Measurements from ENCODE around the gene RGS6. TPM values are rescaled to one million over a fixed set of nuclear protein-coding genes. Genes with fewer than 3 reads are reported as not detected.

The RGS6 gene
- total RNA-seq, 1 donor from 2014 or later: 2.5 TPM

DNA sequence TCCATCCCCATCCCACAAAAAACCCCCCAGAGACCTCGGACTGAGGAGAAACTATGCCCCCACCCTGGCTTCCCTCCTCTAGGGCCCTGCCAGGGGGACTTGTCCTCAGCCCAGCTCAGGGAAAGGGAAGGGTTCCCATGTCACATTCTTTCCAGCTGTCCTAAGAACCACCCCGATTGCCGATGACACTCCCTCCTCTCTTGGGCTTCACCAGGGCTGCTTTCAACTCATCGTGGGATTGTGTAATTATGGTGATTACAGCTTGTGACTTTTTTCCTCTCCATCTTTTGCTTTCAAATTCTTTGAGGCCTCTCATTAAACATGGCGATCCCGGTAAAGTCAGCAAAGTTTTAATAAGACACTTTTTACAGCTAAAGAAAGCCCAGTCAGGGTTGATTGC is 617.6 kb downstream of the RGS6 start:
- H3K27ac Mint-ChIP-seq: no peak overlapping the region
- peaks cover 52% of the 10 kb centered on the region for H3K27me3 Mint-ChIP-seq
- intact Hi-C loops (cut with micrococcal nuclease): no loop called here

DNA sequence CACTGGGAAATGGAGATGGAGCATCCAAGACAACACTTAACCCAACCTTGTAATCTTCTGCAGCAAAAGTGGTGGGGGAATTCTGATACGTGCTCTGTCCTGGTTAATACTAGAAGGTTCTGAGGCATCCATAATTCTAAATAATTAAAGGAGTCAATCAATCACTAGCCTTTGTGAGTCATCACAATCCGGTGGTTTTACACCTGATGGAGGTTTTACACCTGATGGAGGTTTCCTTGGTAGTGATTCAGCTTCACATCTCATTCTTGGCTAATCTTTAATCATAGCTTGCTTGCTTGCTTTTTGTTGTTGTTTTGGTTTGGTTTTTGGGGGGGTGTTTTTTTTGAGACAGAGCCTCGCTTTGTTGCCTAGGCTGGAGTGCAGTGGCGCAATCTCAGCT is 618.3 kb downstream of the RGS6 start:
- H3K36me3 Mint-ChIP-seq (ENCODE audit: low read depth): no peaks in the 10 kb centered on the region
- H3K27ac Mint-ChIP-seq: no peak overlapping the region
- H3K27me3 Mint-ChIP-seq: peaks cover 50% of the 10 kb centered on the region
- H3K4me1 Mint-ChIP-seq: peaks cover 20% of the 10 kb centered on the region
- H3K9me3 Mint-ChIP-seq: no peaks in the 10 kb centered on the region
- no peak for DNase-seq
- intact Hi-C loops (cut with micrococcal nuclease): no loop called here
- H3K4me3 Mint-ChIP-seq: no peak overlapping the region

More for the DNA sequence above, 617.6 kb downstream of the RGS6 start:
- Mint-ChIP-seq H3K9me3 (no peaks in the 10 kb centered on the region), H3K36me3 (ENCODE audit: low read depth) (no peaks in the 10 kb centered on the region), H3K4me3 (no peak overlapping the region), H3K4me1 (peaks cover 23% of the 10 kb centered on the region)
- DNase-seq: no peak

DNA sequence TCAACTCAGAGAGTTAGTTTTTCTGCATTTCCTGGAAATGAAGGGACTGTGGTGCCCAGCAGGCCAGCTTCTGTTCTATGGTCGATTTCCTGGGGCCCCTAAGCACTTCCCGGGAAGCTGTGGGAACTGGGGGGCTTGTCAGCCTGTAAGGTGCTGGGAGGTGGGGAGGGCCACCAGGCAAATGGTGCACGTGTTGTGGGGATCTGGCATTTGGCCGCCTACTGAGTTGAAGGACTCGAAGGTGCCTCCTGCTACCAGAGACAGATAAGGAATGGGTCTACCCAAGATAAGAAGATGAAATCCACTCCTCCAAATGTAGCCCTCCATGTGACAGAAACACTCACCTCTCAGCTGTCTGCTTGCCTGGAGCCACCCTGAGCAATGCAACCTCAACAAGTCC is 620.0 kb downstream of the RGS6 start:
- peaks cover 47% of the 10 kb centered on the region for H3K27me3 Mint-ChIP-seq
- intact Hi-C loops (cut with micrococcal nuclease): no loop called here
- H3K4me1 Mint-ChIP-seq: peaks cover 15% of the 10 kb centered on the region
- no peaks in the 10 kb centered on the region for H3K9me3 Mint-ChIP-seq
- H3K36me3 Mint-ChIP-seq (ENCODE audit: low read depth): no peaks in the 10 kb centered on the region
- no peak overlapping the region for H3K27ac Mint-ChIP-seq
- no peak overlapping the region for H3K4me3 Mint-ChIP-seq
- no peak for DNase-seq

DNA sequence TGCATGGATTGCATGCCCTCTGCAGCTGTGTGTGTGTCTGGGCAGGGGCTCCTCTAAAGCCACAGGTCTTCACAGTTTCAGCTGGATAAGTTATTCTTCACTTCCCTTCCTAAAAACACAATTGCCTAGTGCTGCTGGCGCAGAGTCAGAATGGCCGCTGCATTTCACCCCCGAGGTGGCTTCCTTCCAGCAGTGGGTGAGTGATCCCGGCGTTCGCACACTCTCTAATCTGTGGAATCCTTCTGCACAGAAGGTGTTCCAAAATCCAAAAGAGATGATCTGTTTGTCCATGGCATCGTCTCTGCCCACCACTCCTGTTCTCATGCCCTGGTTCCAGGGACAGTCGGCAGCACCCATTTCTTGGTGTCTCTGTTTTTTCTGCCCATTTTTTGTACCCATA is 620.9 kb downstream of the RGS6 start:
- no peak overlapping the region for H3K4me3 Mint-ChIP-seq
- no peak overlapping the region for H3K27ac Mint-ChIP-seq
- intact Hi-C loops (cut with micrococcal nuclease): no loop called here
- no peaks in the 10 kb centered on the region for H3K9me3 Mint-ChIP-seq
- H3K4me1 Mint-ChIP-seq: peaks cover 15% of the 10 kb centered on the region
- peaks cover 51% of the 10 kb centered on the region for H3K27me3 Mint-ChIP-seq
- H3K36me3 Mint-ChIP-seq (ENCODE audit: low read depth): no peaks in the 10 kb centered on the region
- no peak for DNase-seq

DNA sequence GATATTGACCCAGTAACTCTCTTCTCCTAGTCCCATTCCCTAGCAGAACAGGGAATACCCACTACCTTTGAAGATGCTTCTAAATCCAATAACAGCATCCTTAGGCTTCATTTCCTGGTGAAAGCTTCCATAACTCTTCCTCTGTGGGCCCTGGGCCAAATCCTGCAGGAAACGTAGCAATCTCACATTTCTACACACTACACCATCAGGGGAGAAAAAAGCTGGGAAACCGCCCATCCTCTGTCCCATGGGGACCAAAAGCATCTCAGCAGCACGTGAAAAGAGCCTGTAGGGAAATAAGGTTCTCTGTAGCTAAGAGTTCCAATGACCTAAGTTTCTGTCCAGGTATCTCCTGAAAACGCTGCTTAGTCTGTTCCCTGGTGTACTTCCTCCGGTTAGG is 621.4 kb downstream of the RGS6 start:
- H3K27ac Mint-ChIP-seq: no peak overlapping the region
- no peak overlapping the region for H3K4me3 Mint-ChIP-seq
- no peaks in the 10 kb centered on the region for H3K9me3 Mint-ChIP-seq
- no peak for DNase-seq
- no peaks in the 10 kb centered on the region for H3K36me3 Mint-ChIP-seq (ENCODE audit: low read depth)
- intact Hi-C loops (cut with micrococcal nuclease): no loop called here
- peaks cover 15% of the 10 kb centered on the region for H3K4me1 Mint-ChIP-seq
- peaks cover 48% of the 10 kb centered on the region for H3K27me3 Mint-ChIP-seq

DNA sequence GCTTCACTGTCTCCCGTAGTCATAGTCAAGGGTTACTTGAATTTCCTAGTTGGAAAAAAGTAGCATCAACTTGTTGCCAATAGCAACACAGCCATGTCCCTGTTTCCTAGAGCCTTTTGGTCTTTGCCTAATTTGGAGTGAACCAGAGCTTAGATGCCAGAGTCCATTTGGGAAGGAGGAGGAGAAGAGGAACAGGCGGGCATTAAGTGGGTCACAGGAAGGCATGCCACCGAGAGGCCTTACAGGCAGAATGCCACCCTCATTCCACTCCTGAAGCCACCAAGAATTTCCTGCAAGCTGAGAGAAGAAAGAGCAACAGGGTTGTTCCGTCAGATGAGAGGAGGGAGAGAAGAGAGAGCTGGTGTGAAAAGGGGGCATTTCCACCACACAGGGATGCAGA is 622.2 kb downstream of the RGS6 start:
- Mint-ChIP-seq H3K27ac (no peak overlapping the region), H3K4me1 (peaks cover 12% of the 10 kb centered on the region), H3K4me3 (no peak overlapping the region), H3K27me3 (peaks cover 48% of the 10 kb centered on the region), H3K9me3 (no peaks in the 10 kb centered on the region), H3K36me3 (ENCODE audit: low read depth) (no peaks in the 10 kb centered on the region)
- DNase-seq: no peak
- intact Hi-C loops (cut with micrococcal nuclease): no loop called here

DNA sequence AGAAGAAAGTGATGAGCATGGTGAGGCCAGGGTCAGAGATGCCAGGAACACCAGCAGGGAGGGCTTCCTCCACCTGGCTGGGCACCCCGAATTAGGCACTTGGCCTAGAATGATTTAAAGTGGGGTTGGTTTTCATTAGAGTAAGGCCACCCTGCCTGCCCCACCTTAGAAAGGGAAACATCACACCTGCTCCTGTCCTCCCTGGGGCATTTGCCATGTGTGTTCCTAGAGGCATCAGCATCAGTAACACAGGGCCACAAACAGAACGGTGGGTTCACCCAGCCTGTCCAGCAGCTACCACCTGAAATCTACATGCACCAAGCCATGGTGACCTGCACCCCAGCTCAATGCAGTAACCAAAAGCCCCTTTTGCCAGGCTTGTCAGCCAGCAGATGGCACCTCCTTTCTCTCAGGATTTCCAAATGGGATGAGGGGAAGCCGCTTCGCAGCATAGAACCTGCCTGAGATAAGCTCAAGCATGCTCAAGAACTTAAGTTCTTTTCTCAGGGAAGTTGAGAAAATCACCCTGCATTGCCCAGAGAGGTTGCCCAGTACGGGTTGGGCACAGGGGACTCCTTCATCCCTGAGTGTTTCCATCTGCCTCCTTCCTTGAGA is 622.9 kb downstream of the RGS6 start:
- H3K4me3 Mint-ChIP-seq: no peak overlapping the region
- H3K27me3 Mint-ChIP-seq: peaks cover 49% of the 10 kb centered on the region
- H3K27ac Mint-ChIP-seq: no peak overlapping the region
- intact Hi-C loops (cut with micrococcal nuclease): no loop called here
- H3K4me1 Mint-ChIP-seq: peaks cover 13% of the 10 kb centered on the region
- no peaks in the 10 kb centered on the region for H3K36me3 Mint-ChIP-seq (ENCODE audit: low read depth)
- H3K9me3 Mint-ChIP-seq: no peaks in the 10 kb centered on the region
- no peak for DNase-seq

DNA sequence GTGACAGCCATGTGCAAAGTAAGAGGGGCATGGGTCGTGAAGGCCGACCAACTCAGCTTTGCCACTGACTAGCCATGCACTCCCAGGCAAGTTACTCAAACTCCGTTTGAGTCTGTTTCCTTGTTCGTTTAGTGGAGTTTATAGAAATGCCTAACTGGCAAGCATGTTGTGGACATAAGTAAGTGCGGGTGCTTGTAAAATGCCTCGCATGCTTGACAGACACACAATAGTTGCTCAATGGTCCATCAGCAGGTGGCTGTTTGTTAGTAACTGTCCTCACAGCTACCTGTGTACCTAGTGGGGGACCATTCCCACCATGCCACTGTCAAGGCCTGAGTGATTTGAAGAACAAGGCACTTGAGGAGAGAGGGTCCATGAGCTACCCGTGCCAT is 623.4 kb downstream of the RGS6 start:
- peaks cover 47% of the 10 kb centered on the region for H3K27me3 Mint-ChIP-seq

DNA sequence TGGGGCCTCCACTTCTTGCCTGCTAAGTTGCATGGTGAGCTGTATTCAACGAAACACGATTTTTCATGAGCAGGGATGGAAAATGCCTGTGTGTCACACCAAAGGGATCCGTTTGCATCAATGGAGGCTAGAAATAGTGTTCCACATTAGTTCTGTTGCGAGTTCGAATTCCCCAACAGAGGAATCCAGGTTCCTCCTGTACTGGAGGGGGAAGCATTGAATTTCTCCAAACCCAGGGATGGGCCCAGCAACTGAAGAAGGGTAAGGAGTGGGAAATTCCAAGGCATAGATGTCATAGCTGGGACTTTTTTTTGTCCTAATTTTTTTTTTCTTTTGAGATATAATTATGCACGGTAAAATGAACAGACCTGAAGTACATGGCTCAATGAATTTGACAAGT is 625.4 kb downstream of the RGS6 start:
- H3K36me3 Mint-ChIP-seq (ENCODE audit: low read depth): no peaks in the 10 kb centered on the region
- H3K4me1 Mint-ChIP-seq: peaks cover 5% of the 10 kb centered on the region
- no peak overlapping the region for H3K4me3 Mint-ChIP-seq
- H3K9me3 Mint-ChIP-seq: no peaks in the 10 kb centered on the region
- intact Hi-C loops (cut with micrococcal nuclease): no loop called here
- H3K27ac Mint-ChIP-seq: no peak overlapping the region
- DNase-seq: no peak
- H3K27me3 Mint-ChIP-seq: peaks cover 38% of the 10 kb centered on the region

More for the DNA sequence above, 623.4 kb downstream of the RGS6 start:
- intact Hi-C loops (cut with micrococcal nuclease): no loop called here
- Mint-ChIP-seq H3K4me1 (peaks cover 12% of the 10 kb centered on the region), H3K9me3 (no peaks in the 10 kb centered on the region), H3K27ac (no peak overlapping the region), H3K4me3 (no peak overlapping the region), H3K36me3 (ENCODE audit: low read depth) (no peaks in the 10 kb centered on the region)
- DNase-seq: no peak

DNA sequence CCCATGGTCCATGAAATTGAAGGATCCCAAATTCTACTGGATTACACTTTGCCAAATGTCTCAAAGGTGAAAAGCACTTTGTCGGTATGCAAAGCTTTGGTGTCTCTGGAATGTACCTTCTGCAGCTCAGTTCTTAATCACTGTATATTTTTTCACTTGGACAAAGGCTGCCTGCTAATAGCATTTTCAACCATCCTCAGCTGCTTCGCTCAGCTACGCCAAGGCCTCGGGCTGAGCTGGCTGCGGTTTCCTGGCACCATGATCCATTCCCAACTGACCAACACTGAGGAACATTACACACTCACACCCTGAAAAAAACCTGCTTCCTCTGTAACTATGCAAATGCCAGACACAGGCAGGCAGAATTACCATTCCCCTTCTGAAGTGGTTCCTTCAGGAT is 626.5 kb downstream of the RGS6 start:
- Mint-ChIP-seq H3K4me1 (peaks cover 5% of the 10 kb centered on the region), H3K27ac (no peak overlapping the region)

DNA sequence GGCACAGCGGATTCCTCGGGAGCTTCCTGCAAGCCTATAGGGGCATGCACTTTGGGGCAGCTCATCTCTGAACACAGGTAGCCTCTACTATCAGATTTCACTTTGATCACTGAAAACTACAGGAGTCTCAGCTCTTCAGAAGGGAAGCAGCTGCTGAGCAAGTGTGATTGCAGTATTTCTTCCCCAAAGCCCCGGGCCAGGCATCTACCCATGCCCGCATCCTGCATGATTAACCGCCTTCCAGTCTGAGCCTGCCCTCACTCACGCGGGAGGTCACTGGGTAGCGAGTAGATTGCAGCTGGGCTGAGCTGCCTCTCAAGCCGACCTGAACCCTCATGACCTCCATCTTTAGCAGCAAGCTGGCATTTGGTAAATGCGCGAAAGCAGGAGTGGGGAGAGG is 627.0 kb downstream of the RGS6 start:
- Mint-ChIP-seq H3K4me3 (no peak overlapping the region), H3K27me3 (peaks cover 25% of the 10 kb centered on the region), H3K27ac (no peak overlapping the region), H3K4me1 (peaks cover 5% of the 10 kb centered on the region), H3K9me3 (no peaks in the 10 kb centered on the region), H3K36me3 (ENCODE audit: low read depth) (no peaks in the 10 kb centered on the region)
- no peak for DNase-seq
- intact Hi-C loops (cut with micrococcal nuclease): no loop called here

More for the DNA sequence above, 626.5 kb downstream of the RGS6 start:
- Mint-ChIP-seq H3K4me3 (no peak overlapping the region), H3K9me3 (no peaks in the 10 kb centered on the region), H3K36me3 (ENCODE audit: low read depth) (no peaks in the 10 kb centered on the region), H3K27me3 (peaks cover 30% of the 10 kb centered on the region)
- intact Hi-C loops (cut with micrococcal nuclease): no loop called here
- no peak for DNase-seq

DNA sequence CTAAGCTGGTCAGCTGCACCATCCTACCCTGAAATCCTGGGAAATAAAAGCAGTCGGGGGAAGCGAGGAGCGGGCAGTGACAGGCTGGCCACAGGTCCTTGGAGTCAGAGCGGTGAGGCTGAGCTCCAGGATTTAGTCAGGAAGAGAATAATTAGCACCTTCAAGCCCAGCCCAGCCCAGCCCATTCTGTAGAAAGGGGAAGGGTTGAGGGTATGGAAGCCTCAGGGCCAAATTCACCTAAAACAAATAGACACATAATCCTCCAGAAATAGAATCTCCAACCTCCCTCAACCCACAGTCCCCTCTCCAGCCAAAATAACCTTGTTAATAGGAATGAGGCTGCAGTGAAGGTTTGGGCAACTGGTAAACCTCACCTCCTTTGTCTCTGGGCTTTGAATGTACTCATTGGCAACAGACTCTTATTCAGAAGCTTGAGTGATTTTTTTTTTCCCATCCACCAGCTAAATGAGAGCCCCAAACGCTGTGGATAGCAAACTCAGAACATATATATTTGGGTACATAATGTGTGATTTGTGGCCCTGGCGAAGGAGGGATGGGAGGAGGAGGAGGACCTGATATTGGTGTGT is 627.5 kb downstream of the RGS6 start:
- intact Hi-C loops (cut with micrococcal nuclease): no loop called here
- peaks cover 3% of the 10 kb centered on the region for H3K4me1 Mint-ChIP-seq

DNA sequence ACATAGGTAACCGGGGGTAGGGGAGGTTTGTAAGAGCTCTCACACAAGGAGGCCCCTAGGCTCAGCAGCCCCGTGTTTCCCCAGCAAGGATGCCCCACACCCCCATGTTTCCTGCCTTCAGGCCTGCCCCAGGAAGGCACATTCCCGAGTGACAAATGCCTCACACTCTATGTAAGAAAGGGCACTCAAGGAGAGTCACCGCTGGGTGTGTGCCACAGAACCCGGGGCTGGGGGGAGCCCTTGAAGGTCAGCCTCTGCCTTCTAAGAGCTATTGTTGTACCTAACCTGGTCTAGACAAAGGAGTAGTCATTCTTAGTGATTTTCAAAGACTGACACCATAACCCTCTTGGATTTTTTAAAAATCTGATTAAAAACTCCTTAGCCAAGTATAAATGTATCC is 628.1 kb downstream of the RGS6 start:
- Mint-ChIP-seq H3K9me3 (no peaks in the 10 kb centered on the region), H3K27ac (no peak overlapping the region), H3K27me3 (peaks cover 21% of the 10 kb centered on the region), H3K4me1 (peaks cover 3% of the 10 kb centered on the region), H3K4me3 (no peak overlapping the region), H3K36me3 (ENCODE audit: low read depth) (no peaks in the 10 kb centered on the region)
- no peak for DNase-seq
- intact Hi-C loops (cut with micrococcal nuclease): no loop called here

More for the DNA sequence above, 627.5 kb downstream of the RGS6 start:
- Mint-ChIP-seq H3K9me3 (no peaks in the 10 kb centered on the region), H3K36me3 (ENCODE audit: low read depth) (no peaks in the 10 kb centered on the region), H3K4me3 (no peak overlapping the region), H3K27ac (no peak overlapping the region), H3K27me3 (peaks cover 21% of the 10 kb centered on the region)
- DNase-seq: no peak

DNA sequence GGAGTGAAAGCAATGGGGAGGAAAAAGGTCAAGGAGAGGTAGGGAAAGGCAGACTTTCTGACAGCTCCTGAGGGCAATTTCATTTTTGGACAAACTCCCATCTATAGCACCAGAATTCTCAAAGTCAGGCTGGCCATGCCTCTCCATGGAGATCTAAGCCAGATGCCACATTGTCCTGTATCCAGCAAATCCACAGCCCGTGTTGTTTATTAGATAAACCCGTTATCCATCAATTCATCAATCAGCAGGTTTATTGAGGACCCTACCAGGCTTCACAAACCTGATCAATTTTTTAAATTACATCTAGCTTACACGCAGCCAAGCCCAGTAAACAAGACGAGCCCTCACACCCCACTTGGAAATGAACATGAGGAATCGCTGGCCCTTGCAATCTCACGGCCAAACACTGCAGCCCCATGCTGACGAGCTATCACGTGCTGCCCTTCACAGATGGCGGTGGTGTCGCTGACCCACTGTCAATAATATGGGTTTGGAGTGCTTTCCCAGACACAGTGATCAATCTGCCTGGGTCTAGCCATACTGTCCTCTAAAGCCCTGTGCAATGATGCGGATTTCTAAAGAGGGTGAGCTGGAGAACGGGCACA is 628.8 kb downstream of the RGS6 start:
- Mint-ChIP-seq H3K27me3 (peaks cover 19% of the 10 kb centered on the region), H3K27ac (no peak overlapping the region), H3K4me1 (peaks cover 3% of the 10 kb centered on the region), H3K4me3 (no peak overlapping the region), H3K9me3 (no peaks in the 10 kb centered on the region), H3K36me3 (ENCODE audit: low read depth) (no peaks in the 10 kb centered on the region)
- intact Hi-C loops (cut with micrococcal nuclease): no loop called here
- DNase-seq: no peak

Measured in activated CD4-positive, alpha-beta T cell treated with anti-CD3 and anti-CD28 coated beads, Interleukin-2, amount 10 ng/mL, durations not matched to agents 24 days and 14 days (primary cell).